NT2/D1 (cell line): ENCODE data around the gene RABEP2.
A peak's percentile ranks its signal among the peaks of the same experiment; 100 is the strongest.

Source experiments
- DNase-seq: peaks from one replicate; pipeline ENCODE4 v3.0.0-alpha.2; 2011; ENCODE audit warnings: low read depth, low spot score
- H3K27me3 ChIP-seq: 2 replicates; pipeline ENCODE4 v1.6.0; 2011; ENCODE audit warnings: mild to moderate bottlenecking; ENCODE audit not compliant: insufficient read length, insufficient read depth
- H3K36me3 ChIP-seq: 2 replicates; pipeline ENCODE4 v1.6.1; 2011; ENCODE audit warnings: mild to moderate bottlenecking, low read length, mixed read lengths; ENCODE audit not compliant: insufficient read depth, insufficient read length
- H3K4me1 ChIP-seq: 2 replicates; pipeline ENCODE4 v1.5.1; 2011; ENCODE audit not compliant: insufficient read depth, insufficient read length
- H3K4me3 ChIP-seq: 2 replicates; pipeline ENCODE4 v1.5.1; 2011; ENCODE audit warnings: low read depth; ENCODE audit not compliant: insufficient read length
- H3K9ac ChIP-seq: 2 replicates; pipeline ENCODE4 v1.6.0; 2011; ENCODE audit warnings: low read depth; ENCODE audit not compliant: insufficient read length
- H3K9me3 ChIP-seq: 2 replicates; pipeline ENCODE4 v1.5.1; 2011; ENCODE audit warnings: mild to moderate bottlenecking, low read length; ENCODE audit not compliant: insufficient read depth
- SUZ12 ChIP-seq: IDR thresholded peaks from 2 replicates; pipeline ENCODE4 v1.6.1; 2011; ENCODE audit not compliant: insufficient read length, insufficient read depth; ENCODE audit errors: extremely low read depth
- YY1 ChIP-seq: IDR thresholded peaks from 2 replicates; pipeline ENCODE4 v1.6.1; 2011; ENCODE audit not compliant: insufficient read length, insufficient read depth
- ZNF274 ChIP-seq: IDR thresholded peaks from 2 replicates; pipeline ENCODE4 v1.6.1; 2011; ENCODE audit warnings: mild to moderate bottlenecking, low read depth, low read length

The RABEP2 gene

DNA sequence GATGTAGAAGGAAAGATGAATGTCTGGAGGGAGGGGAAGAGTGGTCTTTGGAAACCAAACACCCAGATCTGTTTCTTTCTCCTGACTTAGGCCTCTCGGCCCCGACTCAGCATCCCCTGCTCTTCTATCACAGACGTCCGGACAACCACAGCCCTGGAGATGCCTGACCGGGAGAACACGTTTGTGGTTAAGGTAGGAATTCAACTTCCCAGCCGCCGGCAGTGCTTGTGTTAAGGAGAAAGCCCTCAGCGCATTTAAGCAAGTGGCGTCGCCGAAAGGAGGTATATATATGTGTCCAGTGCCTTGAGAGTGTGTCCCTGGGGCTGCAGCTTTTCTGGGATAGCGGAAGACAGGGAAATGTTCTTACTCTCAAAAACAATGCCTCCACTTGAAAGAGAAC is 57.8 kb downstream of the RABEP2 start:
- no peaks in the 10 kb centered on the region for H3K27me3 ChIP-seq
- DNase-seq = no peak
- no peaks in the 10 kb centered on the region for H3K9me3 ChIP-seq
- no peak overlapping the region for H3K9ac ChIP-seq
- no peak overlapping the region for H3K4me3 ChIP-seq
- H3K36me3 ChIP-seq = peaks cover 59% of the 10 kb centered on the region
- TF ChIP-seq YY1 = no peak
- no peak for TF ChIP-seq SUZ12
- no peak for TF ChIP-seq ZNF274
- peaks cover 8% of the 10 kb centered on the region for H3K4me1 ChIP-seq

DNA sequence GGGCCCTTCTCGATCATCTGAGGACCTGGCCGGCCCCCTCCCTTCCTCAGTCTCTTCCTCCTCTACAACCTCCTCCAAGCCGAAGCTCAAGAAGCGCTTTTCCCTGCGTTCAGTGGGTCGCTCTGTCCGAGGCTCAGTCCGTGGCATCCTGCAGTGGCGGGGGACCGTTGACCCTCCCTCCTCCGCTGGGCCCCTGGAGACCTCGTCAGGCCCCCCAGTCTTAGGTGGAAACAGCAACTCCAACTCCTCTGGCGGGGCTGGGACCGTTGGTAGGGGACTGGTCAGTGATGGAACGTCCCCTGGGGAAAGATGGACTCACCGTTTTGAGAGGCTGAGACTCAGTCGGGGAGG is 58.6 kb downstream of the RABEP2 start:
- TF ChIP-seq SUZ12 = no peak
- TF ChIP-seq YY1 = no peak
- no peak for TF ChIP-seq ZNF274
- H3K36me3 ChIP-seq = peaks cover 50% of the 10 kb centered on the region
- peak overlapping the region; percentile 5 for H3K9ac ChIP-seq
- no peaks in the 10 kb centered on the region for H3K9me3 ChIP-seq
- H3K4me1 ChIP-seq = peaks cover 10% of the 10 kb centered on the region
- DNase-seq = no peak
- no peak overlapping the region for H3K4me3 ChIP-seq
- no peaks in the 10 kb centered on the region for H3K27me3 ChIP-seq

DNA sequence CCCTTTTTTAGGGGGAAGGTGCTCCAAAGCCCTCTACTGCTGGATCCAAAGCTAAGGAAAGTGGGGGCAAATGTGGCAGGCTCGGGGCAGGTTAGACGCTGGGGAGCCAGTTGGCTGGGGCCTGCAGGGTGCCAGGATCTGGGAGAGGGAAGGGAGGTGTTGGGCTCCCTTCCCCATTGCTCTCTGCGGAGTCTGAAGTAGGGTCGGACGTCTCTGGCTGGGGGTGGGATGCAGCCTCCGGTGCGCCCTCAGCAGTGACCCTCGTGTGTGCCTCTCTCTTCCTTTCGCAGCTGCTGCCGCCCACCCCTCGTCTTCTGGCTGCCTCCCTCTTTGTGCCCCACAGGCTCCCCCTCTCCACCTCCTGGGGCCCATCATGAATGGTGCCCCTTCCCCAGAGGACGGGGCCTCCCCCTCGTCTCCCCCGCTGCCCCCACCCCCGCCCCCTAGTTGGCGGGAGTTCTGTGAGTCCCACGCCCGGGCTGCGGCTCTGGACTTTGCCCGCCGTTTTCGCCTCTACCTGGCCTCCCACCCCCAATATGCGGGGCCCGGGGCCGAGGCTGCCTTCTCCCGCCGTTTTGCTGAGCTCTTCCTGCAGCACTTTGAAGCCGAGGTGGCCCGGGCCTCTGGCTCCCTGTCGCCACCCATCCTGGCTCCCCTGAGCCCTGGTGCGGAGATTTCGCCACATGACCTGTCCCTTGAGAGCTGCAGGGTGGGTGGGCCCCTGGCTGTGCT is 59.1 kb downstream of the RABEP2 start:
- no peak for DNase-seq
- Histone ChIP-seq H3K27me3 (no peaks in the 10 kb centered on the region), H3K4me1 (peaks cover 10% of the 10 kb centered on the region), H3K9ac (no peak overlapping the region), H3K9me3 (no peaks in the 10 kb centered on the region), H3K36me3 (peaks cover 48% of the 10 kb centered on the region), H3K4me3 (no peak overlapping the region)
- TF ChIP-seq SUZ12 = no peak
- no peak for TF ChIP-seq ZNF274
- TF ChIP-seq YY1 = no peak

DNA sequence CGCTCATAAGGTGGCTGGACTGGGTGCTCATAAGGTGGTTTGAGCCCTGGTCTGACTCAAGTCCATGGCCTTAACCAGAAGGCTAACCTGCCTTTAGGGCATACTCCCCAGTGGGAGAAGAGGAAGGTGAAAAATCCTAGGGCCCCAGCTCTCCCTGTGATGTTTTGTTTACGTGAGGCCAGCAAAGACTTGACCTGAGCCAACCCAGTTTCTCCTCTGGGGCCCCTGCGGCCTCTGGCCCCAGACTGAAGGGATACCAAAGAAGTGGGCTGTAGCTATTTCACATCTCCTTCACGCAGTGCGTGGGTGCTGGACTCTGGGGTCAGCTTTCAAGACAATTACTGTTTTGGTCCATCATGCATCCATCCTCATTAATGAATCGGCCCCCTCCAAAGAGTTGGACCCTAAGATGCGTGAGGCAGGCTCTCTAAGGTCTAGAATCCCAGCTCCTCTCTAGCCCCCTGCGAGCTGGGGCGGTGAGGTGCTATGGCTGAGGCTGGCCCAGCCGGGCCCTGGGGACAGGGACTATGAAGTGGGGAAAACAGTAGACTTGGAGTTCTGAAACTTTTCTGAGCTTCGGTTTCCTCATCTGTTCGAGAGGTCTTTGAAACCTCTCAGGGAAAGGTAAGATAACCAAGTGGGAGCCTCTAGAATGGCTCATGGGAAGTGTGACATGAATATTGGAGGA is 59.9 kb downstream of the RABEP2 start:
- H3K9ac ChIP-seq = peak overlapping the region; percentile 54
- TF ChIP-seq ZNF274 (no peak), SUZ12 (no peak), YY1 (no peak)
- H3K4me3 ChIP-seq = peak overlapping the region; percentile 99

DNA sequence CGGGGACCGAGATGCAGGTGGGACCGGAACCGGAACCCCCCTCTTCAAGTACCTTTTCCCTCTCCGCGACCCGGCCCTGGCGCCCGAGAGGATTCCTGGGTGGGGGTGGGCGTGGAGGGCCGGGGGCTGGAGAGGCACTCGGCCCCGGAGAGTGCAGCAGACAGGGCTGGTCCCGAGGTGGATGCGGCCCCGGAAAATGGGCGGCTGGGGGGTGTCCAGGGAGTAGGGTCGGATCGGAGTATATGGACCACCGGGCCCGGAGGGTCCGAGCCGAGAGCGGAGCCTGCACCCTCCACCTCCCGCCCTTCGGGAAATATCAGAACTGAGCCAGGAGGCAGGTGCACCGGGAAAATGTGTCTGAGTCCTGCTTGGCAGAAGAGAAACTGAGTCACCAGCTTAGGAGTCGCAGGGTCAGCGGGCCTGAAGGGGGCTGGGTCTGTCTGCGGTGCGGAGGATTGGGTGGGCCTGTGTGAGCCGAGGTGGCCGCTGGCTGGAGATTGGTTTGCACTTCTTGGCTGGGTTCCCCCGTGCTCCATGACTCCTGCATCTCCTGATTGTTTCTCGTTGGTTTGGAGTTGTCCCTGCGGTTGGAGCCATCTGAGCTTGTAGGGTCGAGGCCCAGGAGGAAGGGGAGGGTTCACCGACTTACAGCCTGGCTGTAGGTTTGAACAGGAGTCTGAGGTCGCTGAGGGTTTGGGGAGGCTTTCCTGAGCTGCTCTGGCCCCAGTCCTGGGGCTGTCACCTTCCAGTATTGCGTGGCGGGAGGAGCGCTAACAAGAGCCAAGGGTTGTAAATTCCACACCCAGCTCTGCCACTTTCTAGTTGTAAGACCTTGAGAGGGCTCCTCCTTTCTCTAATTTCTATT is 60.9 kb downstream of the RABEP2 start:
- H3K4me1 ChIP-seq = peaks cover 10% of the 10 kb centered on the region
- H3K9ac ChIP-seq = peak overlapping the region; percentile 98
- H3K9me3 ChIP-seq = no peaks in the 10 kb centered on the region
- no peaks in the 10 kb centered on the region for H3K27me3 ChIP-seq
- peaks cover 31% of the 10 kb centered on the region for H3K36me3 ChIP-seq
- peak overlapping the region; percentile 99 for H3K4me3 ChIP-seq
- TF ChIP-seq YY1 (no peak), ZNF274 (no peak), SUZ12 (no peak)
- DNase-seq = no peak

More for the DNA sequence above, 59.9 kb downstream of the RABEP2 start:
- H3K9me3 ChIP-seq = no peaks in the 10 kb centered on the region
- H3K27me3 ChIP-seq = no peaks in the 10 kb centered on the region
- H3K4me1 ChIP-seq = peaks cover 10% of the 10 kb centered on the region
- DNase-seq = no peak
- H3K36me3 ChIP-seq = peaks cover 41% of the 10 kb centered on the region

DNA sequence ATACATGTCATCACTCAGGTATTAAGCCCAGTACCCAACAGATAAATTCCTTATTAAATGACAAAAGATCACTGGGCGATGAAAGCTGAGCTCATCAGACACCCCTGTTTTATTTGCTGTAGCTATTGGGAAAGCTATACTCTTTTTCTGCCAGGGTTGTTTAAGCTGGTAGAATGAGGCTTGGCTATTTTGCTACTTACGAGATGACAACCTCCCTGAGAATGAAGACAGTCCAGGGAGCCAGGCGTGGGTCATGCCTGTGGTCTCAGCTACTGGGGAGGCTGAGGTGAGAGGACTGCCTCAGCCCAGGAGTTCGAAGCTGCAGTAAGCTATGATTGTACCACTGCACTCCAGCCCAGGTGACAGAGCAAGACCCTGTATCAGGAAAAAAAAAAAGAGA is 65.7 kb downstream of the RABEP2 start:
- no peaks in the 10 kb centered on the region for H3K9me3 ChIP-seq
- H3K36me3 ChIP-seq = peaks cover 3% of the 10 kb centered on the region
- no peaks in the 10 kb centered on the region for H3K27me3 ChIP-seq
- TF ChIP-seq SUZ12 (no peak), YY1 (no peak), ZNF274 (no peak)
- no peak overlapping the region for H3K9ac ChIP-seq
- H3K4me3 ChIP-seq = no peak overlapping the region
- no peak for DNase-seq
- H3K4me1 ChIP-seq = peaks cover 7% of the 10 kb centered on the region
